HepG2 (cell line): ENCODE data around the gene ACD. TPM values are rescaled to one million over a fixed set of nuclear protein-coding genes. Genes with fewer than 3 reads are reported as not detected.

Source experiments
- BHLHE40 ChIP-seq: IDR thresholded peaks from 2 replicates; pipeline ENCODE4 v1.6.1; 2011; ENCODE audit warnings: low read length, improper control_type of control experiment
- DR1 ChIP-seq: sonication (generic); formaldehyde crosslinking; IDR thresholded peaks from 2 replicates; pipeline ENCODE4 v1.8.0; 2021; ENCODE audit warnings: mild to moderate bottlenecking, missing genetic modification reagents, inconsistent platforms
- HMG20A ChIP-seq: IDR thresholded peaks from 2 replicates; pipeline ENCODE4 v1.6.1; 2016; ENCODE audit warnings: borderline replicate concordance
- JUND ChIP-seq: sonication (generic); formaldehyde crosslinking; IDR thresholded peaks from 2 replicates; pipeline ENCODE4 v1.8.0; 2022; ENCODE audit warnings: mild to moderate bottlenecking, missing genetic modification reagents
- KDM2A ChIP-seq: sonication (generic); formaldehyde crosslinking; IDR thresholded peaks from 2 replicates; pipeline ENCODE4 v1.4.0; 2020; ENCODE audit warnings: low read depth, missing genetic modification reagents, borderline replicate concordance
- KDM3A ChIP-seq: IDR thresholded peaks from 2 replicates; pipeline ENCODE4 v1.6.1; 2018; ENCODE audit warnings: low read depth, missing compliant biosample characterization
- KDM5B ChIP-seq: sonication (generic); formaldehyde crosslinking; IDR thresholded peaks from 2 replicates; pipeline ENCODE4 v1.4.0; 2020; ENCODE audit warnings: missing genetic modification reagents, mild to moderate bottlenecking, borderline replicate concordance
- KMT2A ChIP-seq: sonication (generic); formaldehyde crosslinking; IDR thresholded peaks from 2 replicates; pipeline ENCODE4 v1.4.0; 2020; ENCODE audit warnings: missing genetic modification reagents
- MYC ChIP-seq: sonication (generic); formaldehyde crosslinking; IDR thresholded peaks from 2 replicates; pipeline ENCODE4 v1.9.0; 2021; ENCODE audit warnings: missing genetic modification reagents, borderline replicate concordance
- NR2C2 ChIP-seq: sonication (generic); formaldehyde crosslinking; IDR thresholded peaks from 2 replicates; pipeline ENCODE4 v1.4.0; 2020; ENCODE audit warnings: missing genetic modification reagents, mild to moderate bottlenecking, moderate library complexity, borderline replicate concordance
- WIZ ChIP-seq: sonication (generic); formaldehyde crosslinking; IDR thresholded peaks from 2 replicates; pipeline ENCODE4 v1.5.1; 2020; ENCODE audit warnings: mild to moderate bottlenecking, missing genetic modification reagents
- ZEB1 ChIP-seq: IDR thresholded peaks from 2 replicates; pipeline ENCODE4 v1.6.1; 2012; ENCODE audit warnings: mild to moderate bottlenecking, low read depth, inconsistent platforms; ENCODE audit not compliant: insufficient replicate concordance
- ZMYM3 ChIP-seq: sonication (generic); formaldehyde crosslinking; IDR thresholded peaks from 2 replicates; pipeline ENCODE4 v1.5.1; 2020; ENCODE audit warnings: mild to moderate bottlenecking, missing genetic modification reagents
- ZNF224 ChIP-seq: sonication (generic); formaldehyde crosslinking; IDR thresholded peaks from 2 replicates; pipeline ENCODE4 v1.5.0; 2020; ENCODE audit warnings: mild to moderate bottlenecking, missing genetic modification reagents
- ZNF550 ChIP-seq: sonication (generic); formaldehyde crosslinking; IDR thresholded peaks from 2 replicates; pipeline ENCODE4 v1.4.0; 2020; ENCODE audit warnings: mild to moderate bottlenecking, missing genetic modification reagents, borderline replicate concordance
- ZNF652 ChIP-seq: IDR thresholded peaks from 2 replicates; pipeline ENCODE4 v1.6.1; 2016; ENCODE audit warnings: low read depth, borderline replicate concordance
- ZNF737 ChIP-seq: sonication (generic); formaldehyde crosslinking; IDR thresholded peaks from 2 replicates; pipeline ENCODE4 v1.5.0; 2020; ENCODE audit warnings: missing genetic modification reagents, mild to moderate bottlenecking, borderline replicate concordance
- polyA plus RNA-seq, 8 experiments: library from polyadenylated mRNA; depleted of rRNA in 3 of 8; stranded (reverse) in 7 of 8; unstranded in 1 of 8; fragments of >200 nt; fragmentation: Illumina TruSeq in 4 of 8; extraction: Trizol in 4 of 8; gene quantifications; 2 replicates each; pipeline versions ENCODE4 v1.2.1 to v1.2.3, GENCODE V29; 2011 to 2016; ENCODE audit warnings: low read depth in 4 of 8, missing spikeins in 1 of 8, mixed read lengths in 1 of 8; ENCODE audit not compliant: insufficient read depth in 1 of 8
- total RNA-seq, 5 experiments: library from RNA; depleted of rRNA; stranded (reverse); fragments of >200 nt; fragmentation: Illumina TruSeq; extraction: Trizol; gene quantifications; 2 replicates each; pipeline ENCODE4 v1.2.3, GENCODE V29; 2016; ENCODE audit warnings: low read depth in 1 of 5
- TF ChIP-seq, protein P1 (sequence below): IDR thresholded peaks from 2 replicates; pipeline ENCODE4 v1.6.1; 2018; ENCODE audit warnings: missing genetic modification reagents, mild to moderate bottlenecking, missing compliant biosample characterization
- TF ChIP-seq, protein P2 (sequence below): sonication (generic); formaldehyde crosslinking; IDR thresholded peaks from 2 replicates; pipeline ENCODE4 v1.4.0; 2020; ENCODE audit warnings: mild to moderate bottlenecking, low read depth, missing genetic modification reagents
- TF ChIP-seq, protein P3 (sequence below): sonication (generic); formaldehyde crosslinking; IDR thresholded peaks from 2 replicates; pipeline ENCODE4 v1.9.0; 2022; ENCODE audit warnings: missing genetic modification reagents, mild to moderate bottlenecking, borderline replicate concordance
- TF ChIP-seq, protein P4 (sequence below): IDR thresholded peaks from 2 replicates; pipeline ENCODE4 v1.6.1; 2016; ENCODE audit warnings: low read depth, control low read depth
- TF ChIP-seq, protein P5 (sequence below): sonication (generic); formaldehyde crosslinking; IDR thresholded peaks from 2 replicates; pipeline ENCODE4 v1.5.1; 2020; ENCODE audit warnings: mild to moderate bottlenecking, missing genetic modification reagents, borderline replicate concordance

The ACD gene
- total and polyA plus RNA-seq, 2 of the 13 experiments (the other 11 are each of a cell fraction or from before 2014, with no cell fraction given), result 32.6 to 38.3 TPM

GRCh38 chr16:67667817-67668494 lies 7.9 kb upstream of the ACD start (continued):
- TF ChIP-seq ZNF737 (CRISPR knock-in tag), result no peak
- TF ChIP-seq ZNF550 (CRISPR knock-in tag), result peak; percentile 68; the same call in 1 of the 2 replicates
- TF ChIP-seq, protein P1, sequence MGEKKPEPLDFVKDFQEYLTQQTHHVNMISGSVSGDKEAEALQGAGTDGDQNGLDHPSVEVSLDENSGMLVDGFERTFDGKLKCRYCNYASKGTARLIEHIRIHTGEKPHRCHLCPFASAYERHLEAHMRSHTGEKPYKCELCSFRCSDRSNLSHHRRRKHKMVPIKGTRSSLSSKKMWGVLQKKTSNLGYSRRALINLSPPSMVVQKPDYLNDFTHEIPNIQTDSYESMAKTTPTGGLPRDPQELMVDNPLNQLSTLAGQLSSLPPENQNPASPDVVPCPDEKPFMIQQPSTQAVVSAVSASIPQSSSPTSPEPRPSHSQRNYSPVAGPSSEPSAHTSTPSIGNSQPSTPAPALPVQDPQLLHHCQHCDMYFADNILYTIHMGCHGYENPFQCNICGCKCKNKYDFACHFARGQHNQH (CRISPR knock-in tag), result peak; percentile 74; the same call in 1 of the 2 replicates
- TF ChIP-seq KDM5B (CRISPR knock-in tag), result peak; percentile 20
- no peak for TF ChIP-seq HMG20A
- TF ChIP-seq, protein P2, sequence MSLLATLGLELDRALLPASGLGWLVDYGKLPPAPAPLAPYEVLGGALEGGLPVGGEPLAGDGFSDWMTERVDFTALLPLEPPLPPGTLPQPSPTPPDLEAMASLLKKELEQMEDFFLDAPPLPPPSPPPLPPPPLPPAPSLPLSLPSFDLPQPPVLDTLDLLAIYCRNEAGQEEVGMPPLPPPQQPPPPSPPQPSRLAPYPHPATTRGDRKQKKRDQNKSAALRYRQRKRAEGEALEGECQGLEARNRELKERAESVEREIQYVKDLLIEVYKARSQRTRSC (CRISPR knock-in tag), result no peak
- TF ChIP-seq MYC, result peak; percentile 84
- peak; percentile 65; the same call in 1 of the 2 replicates for TF ChIP-seq JUND (CRISPR knock-in tag)
- 0 out of 2 replicates have a peak, but pooled peaks have one; percentile 38 for TF ChIP-seq ZNF652
- TF ChIP-seq, protein P3, sequence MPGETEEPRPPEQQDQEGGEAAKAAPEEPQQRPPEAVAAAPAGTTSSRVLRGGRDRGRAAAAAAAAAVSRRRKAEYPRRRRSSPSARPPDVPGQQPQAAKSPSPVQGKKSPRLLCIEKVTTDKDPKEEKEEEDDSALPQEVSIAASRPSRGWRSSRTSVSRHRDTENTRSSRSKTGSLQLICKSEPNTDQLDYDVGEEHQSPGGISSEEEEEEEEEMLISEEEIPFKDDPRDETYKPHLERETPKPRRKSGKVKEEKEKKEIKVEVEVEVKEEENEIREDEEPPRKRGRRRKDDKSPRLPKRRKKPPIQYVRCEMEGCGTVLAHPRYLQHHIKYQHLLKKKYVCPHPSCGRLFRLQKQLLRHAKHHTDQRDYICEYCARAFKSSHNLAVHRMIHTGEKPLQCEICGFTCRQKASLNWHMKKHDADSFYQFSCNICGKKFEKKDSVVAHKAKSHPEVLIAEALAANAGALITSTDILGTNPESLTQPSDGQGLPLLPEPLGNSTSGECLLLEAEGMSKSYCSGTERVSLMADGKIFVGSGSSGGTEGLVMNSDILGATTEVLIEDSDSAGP, result peak; percentile 77
- peak; percentile 24 for TF ChIP-seq KMT2A
- peak; percentile 53; the same call in 1 of the 2 replicates for TF ChIP-seq DR1 (CRISPR knock-in tag)
- peak; percentile 31; the same call in 1 of the 2 replicates for TF ChIP-seq BHLHE40
- TF ChIP-seq, protein P4, sequence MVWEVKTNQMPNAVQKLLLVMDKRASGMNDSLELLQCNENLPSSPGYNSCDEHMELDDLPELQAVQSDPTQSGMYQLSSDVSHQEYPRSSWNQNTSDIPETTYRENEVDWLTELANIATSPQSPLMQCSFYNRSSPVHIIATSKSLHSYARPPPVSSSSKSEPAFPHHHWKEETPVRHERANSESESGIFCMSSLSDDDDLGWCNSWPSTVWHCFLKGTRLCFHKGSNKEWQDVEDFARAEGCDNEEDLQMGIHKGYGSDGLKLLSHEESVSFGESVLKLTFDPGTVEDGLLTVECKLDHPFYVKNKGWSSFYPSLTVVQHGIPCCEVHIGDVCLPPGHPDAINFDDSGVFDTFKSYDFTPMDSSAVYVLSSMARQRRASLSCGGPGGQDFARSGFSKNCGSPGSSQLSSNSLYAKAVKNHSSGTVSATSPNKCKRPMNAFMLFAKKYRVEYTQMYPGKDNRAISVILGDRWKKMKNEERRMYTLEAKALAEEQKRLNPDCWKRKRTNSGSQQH, result 0 out of 2 replicates have a peak, but pooled peaks have one; percentile 30
- TF ChIP-seq NR2C2 (CRISPR knock-in tag), result no peak
- TF ChIP-seq ZEB1, result peak; percentile 42
- no peak; the same call in none of the 2 replicates for TF ChIP-seq ZMYM3 (CRISPR knock-in tag)
- TF ChIP-seq ZNF224 (CRISPR knock-in tag), result no peak
- TF ChIP-seq WIZ (CRISPR knock-in tag), result no peak
- peak; percentile 91 for TF ChIP-seq KDM2A (CRISPR knock-in tag)
- TF ChIP-seq, protein P5, sequence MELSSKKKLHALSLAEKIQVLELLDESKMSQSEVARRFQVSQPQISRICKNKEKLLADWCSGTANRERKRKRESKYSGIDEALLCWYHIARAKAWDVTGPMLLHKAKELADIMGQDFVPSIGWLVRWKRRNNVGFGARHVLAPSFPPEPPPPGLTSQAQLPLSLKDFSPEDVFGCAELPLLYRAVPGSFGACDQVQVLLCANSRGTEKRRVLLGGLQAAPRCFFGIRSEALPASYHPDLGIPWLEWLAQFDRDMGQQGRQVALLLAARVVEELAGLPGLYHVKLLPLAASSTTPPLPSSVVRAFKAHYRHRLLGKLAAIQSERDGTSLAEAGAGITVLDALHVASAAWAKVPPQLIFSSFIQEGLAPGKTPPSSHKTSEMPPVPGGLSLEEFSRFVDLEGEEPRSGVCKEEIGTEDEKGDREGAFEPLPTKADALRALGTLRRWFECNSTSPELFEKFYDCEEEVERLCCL, result peak; percentile 33; the same call in 1 of the 2 replicates
- TF ChIP-seq KDM3A, result peak; percentile 60; the same call in 1 of the 2 replicates
